CD4-positive, alpha-beta T cell treated with Interleukin-1 beta for 1 hour (primary cell): Measurements from ENCODE around the gene KLHL10.

Experiments
- DNase-seq, 2 donors: peaks; one replicate each; pipeline ENCODE4 v3.0.0-alpha.2; 2020 to 2022

The KLHL10 gene

DNA sequence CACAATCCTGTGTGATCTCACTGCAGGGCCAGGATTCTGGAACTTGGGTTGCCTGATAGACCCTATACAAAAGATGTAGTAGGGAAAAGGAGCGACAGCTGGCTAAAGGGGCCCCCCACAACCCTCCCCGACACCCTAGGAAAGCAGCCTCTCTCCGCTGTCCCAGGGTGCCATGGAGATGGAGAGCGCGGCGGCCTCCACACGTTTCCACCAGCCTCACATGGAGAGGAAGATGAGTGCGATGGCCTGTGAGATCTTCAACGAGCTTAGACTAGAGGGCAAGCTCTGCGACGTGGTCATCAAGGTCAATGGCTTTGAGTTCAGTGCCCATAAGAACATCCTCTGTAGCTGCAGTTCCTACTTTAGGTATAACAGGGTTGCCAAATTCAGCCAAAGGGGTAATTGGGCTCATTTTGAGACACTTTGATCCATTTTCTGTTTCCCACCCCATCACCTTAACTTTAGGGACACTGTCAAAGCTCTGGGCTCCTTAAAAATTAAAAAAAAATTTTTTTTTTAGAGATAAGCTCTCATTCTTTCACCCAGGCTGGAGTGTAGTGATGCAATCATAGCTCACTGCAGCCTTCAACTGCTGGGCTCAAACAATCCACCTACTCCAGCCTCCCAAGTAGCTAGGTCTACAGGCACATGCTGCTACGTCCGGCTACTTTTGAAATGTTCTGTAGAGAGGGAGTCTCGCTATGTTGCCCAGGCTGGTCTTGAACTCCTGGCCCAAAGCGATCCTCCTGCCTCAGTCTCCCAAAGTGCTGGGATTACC lies at the start of gene KLHL10:
TSS of gene KLHL10 (plus strand) at position 65 of the 778 bp plus-strand sequence. CDS start at position 173, 108 bp downstream.
- no peak for DNase-seq

- DNase-seq, result no peak
These were observed 44.5 kb upstream of the KLHL10 start for GRCh38 chr17:41792845-41793783.

- no peak for DNase-seq
These were observed 43.7 kb upstream of the KLHL10 start for GRCh38 chr17:41793784-41794539.

DNA sequence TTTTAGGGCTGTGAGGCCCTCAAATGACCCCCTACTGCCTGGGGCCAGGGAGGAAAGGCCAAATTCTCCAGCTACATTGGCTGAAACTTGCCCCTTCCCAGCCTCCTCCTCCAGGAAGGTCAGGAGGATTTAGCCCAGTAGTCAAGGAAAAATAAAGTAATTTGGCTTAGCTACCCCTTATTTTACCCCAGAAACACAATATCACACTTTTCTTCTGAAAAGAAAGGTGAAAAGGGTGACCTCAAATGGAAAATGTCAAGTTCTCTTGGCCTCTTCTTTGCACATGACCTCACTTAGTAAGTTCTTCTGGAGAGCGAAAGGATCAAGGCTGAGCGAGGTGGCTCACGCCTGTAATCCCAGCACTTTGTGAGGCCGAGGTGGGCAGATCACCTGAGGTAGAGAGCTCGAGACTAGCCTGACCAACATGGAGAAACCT lies 43.1 kb upstream of the KLHL10 start:
- no peak for DNase-seq

GRCh38 chr17:41796121-41796895 lies 41.3 kb upstream of the KLHL10 start:
- no peak for DNase-seq

- no peak for DNase-seq
These were observed 40.2 kb upstream of the KLHL10 start for GRCh38 chr17:41797377-41797776.

DNA sequence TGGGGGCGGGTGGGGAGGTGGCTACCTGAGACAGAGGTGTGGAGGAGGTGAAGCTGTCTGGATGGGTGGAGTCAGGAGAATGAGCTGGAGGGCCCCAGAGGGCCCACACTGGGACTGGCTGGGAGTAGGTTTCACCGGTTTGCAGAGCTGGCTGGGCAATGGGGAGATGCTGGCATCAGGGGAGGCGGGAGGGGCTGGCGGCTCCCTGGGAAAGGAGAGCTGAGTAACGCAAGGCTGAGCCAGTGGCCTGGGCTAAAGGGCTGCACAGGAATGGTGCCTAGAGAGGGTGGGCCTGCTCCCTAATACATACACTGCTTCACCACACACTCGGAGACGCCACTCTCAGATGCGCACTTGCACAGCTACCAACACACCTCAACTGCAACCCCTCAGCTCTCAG lies 38.3 kb upstream of the KLHL10 start:
- no peak for DNase-seq

DNA sequence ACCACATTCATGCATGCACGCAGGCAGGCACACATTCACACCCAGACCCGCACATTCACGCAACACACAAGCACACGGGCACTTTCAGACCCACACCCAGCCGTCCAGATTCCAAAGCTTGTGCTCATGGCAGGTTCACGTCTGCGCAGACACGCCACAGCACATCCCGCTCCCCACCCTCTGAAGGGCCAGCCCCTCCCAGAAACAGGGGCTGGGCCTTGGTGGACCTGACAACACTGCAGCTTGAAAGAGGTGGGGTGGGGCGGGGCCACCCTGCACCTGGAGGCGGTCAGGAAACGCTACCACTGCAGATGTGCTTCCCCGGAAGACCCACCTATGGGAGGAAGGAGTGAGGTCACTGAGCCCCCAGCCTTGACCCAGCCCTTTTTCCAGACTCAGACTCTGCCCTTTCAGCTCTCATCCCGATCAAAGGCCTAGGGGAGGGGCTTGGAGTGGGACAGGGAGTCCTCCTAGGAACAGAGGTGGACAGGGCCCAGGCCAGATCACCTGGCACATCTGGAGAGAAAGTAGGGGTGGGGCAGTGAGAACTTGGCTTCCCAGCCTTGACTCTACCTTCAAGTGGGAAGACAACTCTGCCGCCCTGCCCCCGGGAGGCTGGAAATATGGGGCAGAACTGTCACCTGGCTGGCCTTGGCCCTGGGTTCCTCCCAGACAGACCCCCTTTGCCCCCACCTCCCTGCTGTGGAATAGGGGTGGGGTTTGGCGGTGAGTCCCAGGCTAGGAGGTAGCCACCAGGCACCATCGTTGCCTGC lies 36.8 kb upstream of the KLHL10 start:
- peak; percentile 6 to 12 for DNase-seq

- DNase-seq, result peak; percentile 60 to 69
These were observed 36.0 kb upstream of the KLHL10 start for GRCh38 chr17:41801374-41802271.

DNA sequence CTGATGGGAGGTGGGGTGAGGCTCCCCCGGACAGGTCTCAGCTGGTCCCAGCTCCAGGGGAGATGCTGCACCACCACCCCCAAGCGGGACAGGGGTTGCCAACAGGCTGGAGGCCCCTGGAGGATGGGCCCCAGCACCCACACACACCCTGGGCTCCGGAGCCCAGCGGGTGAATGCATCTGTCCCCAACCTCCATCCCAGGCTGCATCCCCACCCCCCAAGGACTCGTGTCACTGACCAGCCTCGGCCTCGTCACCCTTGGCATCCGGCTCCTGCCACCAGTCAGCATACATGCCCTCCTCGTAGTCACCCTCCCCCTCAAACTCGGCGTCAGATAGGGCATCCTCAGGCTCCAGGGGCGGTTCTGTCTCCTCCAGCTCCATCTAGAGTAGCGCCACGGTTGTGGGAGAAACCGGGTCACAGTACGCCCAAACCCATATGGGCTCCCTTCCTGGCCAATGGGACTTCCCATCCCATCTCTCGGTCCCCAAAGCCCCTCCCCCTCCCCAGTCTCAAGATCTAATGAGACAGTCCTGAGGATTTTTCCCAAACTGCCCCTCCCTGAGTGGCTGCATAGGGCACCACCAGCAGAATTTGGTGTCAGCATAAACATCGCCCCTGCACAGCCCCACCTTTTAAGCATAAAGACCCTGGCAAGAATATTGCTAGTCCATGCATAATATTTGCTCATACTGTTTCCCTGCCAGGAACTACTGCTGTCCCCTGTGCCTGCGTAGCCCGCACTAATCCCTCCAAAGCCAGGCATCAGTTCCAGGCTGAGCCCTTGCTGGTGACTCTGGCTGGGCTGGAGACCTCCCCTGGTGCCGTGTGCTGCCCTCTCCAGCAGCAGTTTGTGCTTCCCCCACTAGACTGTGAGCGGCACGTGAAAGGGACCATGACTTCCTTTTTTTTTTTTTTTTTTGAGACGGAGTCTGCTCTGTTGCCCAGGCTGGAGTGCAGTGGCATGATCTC lies 34.3 kb upstream of the KLHL10 start:
- peak in 1 of 2 donors; percentile 10 for DNase-seq

DNA sequence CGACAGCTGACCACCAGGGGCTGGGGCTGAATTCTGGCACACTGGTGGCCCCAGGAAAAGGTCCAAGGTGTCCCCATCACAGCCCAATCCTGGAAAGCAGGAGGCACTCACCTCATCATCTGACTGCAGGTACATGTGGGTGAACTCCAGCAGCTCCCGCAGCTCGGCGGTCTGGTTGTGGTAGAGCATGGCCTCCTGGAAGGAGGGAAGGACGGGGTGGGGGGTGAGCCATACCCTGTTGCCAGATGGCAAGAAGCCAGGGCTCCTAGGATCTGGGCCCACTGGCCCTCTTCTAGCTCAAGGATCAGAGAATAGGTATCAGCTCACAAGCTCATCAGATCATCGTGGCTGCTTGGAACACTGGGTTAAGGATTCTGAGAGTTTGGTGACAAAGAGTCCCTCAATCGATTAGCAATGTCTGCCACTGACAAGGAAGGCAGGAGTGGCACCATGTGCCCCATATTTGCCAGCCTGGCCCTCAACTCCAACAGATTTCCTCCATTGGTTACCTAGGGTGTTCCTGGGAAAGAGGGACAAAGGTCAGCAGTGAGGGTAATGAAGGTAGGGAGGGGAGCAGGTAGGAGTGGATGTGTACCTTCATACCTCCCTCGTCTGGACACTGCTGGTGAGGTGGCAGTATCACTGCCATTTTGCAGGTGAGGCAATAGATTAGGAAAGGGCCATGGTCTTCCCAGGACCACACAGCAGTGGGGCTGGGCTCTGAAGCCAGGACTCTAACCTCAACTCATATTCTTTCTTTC lies 30.8 kb upstream of the KLHL10 start:
- DNase-seq, result no peak

DNA sequence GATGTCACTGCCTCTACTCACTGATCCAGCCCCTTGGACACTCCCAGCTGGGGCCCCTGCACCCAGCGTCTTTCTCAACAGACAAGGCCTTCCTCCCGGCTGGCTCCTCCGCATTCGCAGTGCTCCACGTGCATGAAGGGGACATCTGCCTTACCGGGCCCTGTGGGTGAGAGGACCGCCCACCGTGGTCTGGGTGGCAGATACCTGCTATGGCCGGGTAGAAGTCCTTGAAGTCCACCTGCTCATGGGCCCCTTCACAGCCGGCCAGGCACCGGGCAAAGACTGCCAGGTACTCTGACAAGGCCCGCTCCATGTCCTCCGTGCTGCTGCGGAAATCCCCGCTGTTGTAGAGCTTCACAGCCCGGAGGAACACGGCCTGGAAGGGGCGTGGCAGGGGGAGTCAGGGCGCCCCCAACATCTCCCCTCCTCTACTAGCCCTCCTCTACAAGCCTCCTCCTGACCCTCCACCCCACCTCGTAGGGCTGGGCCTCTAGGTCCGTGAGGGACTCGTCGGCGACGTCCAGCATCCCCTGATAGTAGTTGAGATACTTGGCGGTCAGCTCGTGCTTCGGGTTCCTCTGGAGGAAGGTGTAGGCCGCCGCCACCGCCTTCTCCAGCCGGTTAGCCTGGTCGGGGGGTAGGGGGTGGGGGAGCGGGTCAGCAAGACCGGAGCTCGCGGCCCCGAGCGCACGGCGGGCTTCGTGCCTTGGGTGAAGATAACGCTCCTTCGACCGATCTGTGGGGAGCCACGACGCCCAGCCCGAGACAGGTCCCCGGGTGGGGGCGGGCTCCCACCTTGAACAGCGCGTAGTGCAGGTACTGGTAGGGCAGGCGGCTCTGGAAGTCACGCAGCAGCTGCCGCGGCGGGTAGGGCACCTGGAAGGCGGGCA lies 26.7 kb upstream of the KLHL10 start:
- no peak for DNase-seq

DNA sequence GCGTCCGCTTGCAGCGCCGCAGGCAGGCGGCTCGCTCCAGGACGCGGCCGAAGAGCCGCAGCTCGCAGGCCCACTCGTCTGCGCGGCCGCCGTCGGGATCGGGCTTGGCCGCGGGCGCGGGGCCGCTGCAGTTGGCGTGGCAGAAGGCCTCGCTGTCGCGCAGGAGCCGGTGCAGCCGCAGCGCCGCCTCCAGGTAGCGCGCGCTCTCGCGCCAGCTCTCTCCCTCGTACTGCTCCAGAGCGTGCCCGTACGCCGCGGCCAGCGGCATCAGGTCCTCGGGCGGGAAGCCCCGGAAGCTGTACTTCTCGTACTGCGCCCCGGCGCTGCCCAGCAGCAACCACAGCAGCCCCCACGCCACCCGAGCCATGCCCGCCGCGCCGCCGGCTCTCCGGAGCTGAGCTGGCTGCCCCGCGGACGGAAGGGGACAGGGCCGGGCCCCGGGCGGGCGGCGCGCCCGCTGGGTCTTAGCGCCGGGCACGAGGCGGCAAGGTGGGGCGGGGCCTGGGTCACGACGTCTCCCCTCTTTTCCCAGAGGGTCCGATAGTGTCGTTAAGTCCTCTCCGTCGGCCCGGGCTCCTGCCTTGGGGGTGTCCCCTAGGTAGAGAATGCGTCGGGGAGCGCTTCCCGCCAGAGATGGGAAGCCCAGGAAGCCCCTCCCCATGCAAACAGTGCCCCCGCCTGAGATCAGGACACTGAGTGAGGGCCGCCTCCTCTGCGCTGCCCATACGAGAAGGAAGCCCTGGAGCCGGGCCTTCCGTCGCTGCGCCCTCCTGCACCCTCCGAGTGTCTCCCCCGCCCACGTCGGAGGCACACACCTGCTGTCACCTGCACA lies 25.9 kb upstream of the KLHL10 start, which contains the start of gene P3H4:
TSS of gene P3H4 (minus strand) at position 401 of the 832 bp plus-strand sequence. CDS start at position 367, 34 bp downstream.
- peak; percentile 76 to 78 for DNase-seq

- DNase-seq, result peak; percentile 27 to 47
These were observed 25.1 kb upstream of the KLHL10 start, which contains the start of gene FKBP10 for GRCh38 chr17:41812381-41813151. Gene FKBP10, plus strand, starts transcription at chr17:41813004. Its CDS starts 31 bp downstream, at chr17:41813035.

DNA sequence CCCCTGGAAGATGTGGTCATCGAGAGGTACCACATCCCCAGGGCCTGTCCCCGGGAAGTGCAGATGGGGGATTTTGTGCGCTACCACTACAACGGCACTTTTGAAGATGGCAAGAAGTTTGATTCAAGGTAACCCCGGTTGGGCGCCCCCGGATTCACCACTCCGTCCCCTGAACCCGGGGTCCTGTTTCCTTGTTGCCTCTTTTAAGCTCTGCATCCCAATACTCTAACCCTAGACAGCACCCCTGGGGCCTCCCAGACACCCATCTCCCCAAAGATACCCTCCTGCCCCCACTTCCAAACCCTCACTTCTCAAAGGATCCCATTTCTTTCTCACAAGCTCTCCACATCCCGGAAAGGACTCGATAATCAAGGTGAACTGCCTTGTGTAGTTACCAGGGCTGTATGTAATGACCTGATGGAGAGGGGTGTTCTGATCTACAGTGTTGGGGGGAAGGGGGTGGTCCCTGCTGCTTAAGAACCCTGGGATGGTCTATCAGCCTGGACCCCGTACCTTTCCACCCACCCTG lies 24.4 kb upstream of the KLHL10 start:
- DNase-seq, result no peak
